GM18519 (cell line): ENCODE data around the gene TTLL6.
"Not testable (repeated sequence)": the region's sequence is repeated elsewhere in the genome, so short reads cannot be mapped to it uniquely, and the experiment has no call there.

Source experiments
- ATAC-seq: cut with Tn5 transposase; IDR thresholded peaks from one replicate; pipeline ENCODE4 v1.9.1; 2021; ENCODE audit warnings: mild to moderate bottlenecking, moderate library complexity; ENCODE audit not compliant: unreplicated experiment, low FRiP score

TTLL6 gene

DNA sequence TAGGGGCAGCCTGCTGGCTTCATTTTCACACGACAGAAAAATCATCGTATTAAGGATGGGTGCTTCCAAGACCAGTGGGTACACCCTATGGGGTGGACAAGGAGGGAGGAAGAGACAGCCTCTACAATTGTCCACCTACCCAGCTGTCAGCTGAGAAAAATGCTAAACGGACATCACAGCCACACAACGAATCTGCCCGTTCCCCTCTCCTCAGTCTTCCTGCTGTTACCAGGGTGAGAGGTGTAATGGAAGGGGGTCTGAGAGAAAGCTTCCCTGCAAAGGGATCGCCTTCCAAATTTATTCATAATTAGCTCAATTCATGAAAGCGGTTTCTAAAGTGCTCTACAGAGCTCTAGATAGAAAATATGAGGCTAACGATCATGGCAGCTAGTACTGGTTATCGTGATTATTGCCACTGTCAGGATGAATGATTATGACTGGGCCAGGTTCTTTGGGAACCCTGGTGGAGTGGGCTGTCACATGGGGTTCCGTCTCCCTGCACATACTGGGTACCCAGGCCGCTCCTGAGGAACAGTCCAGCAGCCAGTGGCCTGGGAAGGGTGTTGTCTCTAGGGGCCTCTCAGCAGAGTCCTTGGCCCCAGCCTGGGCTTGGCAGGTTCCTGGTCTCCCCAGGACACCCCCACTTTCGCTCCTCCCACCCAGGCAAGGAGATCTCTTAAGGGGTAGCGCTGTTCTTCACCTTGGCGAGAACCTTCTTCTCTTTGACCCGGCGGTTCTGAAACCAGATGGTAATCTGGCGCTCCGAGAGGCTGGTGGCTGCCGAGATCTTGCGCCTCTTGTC lies 90.7 kb downstream of the TTLL6 start:
- no peak for ATAC-seq

DNA sequence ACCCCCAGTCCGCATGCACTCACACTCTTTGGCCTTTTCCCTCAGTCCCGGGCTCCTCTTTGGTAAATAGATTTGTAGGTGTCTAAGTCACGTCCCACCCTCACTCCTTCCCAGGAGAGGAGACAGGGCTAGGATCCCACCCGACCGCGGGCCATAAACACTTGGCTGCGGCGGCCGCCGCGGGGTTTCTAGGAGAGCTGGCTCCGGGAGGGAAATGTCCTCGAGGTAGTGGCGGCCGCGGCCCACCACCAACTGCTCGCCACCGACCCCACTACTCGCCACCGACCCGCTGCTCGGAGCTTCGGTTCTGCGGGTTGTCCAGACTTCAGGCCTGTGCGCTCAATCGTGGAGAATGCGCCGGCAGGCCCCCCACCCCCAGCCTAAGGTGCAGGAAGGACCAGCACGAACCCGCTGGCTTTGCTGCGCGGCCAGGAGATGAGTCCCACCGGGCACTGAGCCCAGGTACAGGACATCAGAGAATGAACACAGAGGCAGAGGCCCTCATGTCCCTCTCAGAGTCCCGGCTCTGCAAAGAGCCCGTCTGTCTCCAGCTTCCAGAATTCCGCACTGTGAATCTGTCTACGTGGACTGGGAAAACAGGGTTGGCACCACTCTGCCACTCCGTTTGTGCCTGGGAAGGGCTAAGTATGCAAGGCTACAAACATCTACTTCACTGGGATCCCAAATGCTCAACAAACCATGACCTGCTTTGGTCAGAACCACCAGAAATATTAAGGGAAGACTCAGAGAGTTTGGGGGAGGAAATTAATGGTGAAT lies 91.6 kb downstream of the TTLL6 start:
- no peak for ATAC-seq

DNA sequence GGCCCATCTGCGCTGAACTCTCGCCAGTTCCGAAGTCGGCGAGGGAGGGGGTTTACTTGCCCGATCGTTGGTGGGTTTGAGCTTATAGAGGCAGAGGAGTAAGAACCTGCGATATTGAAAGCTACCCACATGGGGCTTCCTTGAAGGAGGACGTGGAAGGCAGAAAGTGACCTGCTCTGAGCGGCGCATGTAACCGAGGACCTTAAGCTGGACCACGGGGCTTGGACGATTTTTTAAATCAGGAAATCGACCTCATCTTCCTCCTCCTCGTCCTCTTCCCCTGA lies 92.1 kb downstream of the TTLL6 start:
- ATAC-seq, result no peak

DNA sequence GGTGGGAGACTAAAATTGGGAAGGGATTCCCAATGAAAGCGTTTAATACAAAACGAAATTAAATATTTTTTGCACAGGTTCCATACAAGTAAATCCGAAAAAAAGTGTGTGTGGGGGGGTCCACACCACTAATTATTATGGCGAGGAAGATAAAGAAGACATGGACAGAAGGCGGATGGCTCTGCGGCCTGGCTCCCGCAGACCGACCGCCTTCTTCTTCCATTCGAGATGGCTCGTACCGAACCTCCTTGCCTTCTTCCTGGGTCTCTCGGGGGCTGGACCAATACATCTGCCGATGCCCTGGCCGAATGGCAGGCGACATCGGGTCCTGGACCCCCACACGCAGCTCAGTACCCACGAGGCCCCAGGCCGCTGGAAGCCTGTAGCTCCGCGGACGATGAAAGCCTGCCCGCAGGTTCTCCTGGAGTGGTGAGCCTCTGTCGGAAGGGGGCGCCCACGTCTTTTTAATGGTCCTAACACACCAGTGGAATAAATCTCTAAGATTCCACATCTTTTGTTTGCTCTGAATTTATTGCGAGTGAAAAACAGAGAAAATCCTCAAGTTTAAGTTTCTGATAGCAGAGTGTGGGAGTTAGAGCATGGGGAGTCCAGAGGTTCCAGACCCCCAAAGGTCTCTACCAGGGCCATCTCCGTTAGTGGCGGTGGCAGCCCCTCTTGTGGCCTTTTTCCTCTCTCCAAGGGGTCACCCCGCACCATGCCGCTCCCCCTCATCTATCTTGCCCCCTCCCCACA lies 92.6 kb downstream of the TTLL6 start:
- no peak for ATAC-seq

DNA sequence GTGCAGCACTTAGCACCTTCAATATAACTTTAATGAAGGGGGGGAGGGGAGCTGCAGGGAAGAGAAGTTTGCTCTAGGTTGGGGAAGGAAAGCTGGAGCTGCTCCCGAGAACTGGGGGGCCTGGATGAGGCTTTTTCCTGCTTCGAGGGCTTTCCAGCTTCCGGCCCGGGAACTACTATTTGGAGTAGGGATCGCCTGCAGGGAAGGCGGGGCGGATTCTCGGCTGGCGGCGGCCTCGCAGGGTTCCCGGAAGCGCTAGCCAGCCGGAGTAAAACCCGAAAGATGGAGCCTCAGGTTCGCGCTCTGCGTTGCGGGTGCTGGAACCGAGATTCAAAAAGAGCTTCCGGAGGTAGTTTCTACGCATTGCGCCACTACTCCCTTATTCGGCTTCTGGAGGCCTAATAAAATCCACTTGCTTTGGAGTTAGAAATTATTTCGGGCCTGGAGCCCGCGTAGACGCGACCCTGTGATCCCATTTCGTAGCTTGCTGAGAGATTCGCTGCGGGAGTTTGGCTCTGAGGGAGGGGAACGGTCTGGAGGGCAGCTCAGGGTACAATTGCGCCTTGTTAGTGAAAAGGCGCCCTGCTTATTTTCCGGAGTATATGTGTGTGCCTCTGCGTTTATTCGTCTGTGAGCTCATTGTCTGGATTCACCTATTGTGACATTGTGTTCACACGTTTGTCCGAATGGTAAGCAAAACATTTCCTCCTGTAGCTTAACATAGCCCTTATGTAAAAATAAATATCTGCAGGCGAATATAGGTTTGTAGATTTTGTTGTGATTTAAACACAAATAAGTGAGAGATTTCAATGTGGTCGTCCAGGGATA lies 93.4 kb downstream of the TTLL6 start:
- ATAC-seq, result no peak

DNA sequence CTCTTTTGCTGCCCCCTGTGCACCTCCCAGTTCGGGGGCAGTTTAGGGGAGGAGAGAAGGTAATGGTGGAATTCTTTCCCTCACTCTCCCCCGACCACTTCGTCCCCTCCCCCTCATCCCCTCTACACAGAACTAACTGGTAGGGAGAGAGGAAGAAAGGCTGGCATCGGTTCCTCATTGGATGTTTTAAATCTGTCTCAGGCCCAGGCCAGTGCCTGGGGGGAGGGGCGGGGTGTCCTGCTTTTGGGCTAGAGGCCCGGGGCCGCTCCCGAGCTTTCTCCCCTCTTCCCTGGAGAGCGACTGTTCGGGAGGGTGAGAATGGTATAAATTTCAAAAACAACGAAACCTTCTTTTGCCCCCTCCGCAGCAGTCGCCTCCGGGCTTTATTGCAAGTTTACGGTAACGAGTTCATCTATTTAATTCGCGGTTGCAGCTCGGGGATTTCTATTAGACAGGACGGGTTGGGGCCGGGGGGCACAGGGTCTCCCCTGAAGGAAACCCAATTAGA lies 94.1 kb downstream of the TTLL6 start, which contains the start of gene PRAC2:
Gene PRAC2, plus strand, starts transcription at position 271 of the 508 bp plus-strand sequence. CDS start 1,226 bp downstream, outside the sequence.
- no peak for ATAC-seq

DNA sequence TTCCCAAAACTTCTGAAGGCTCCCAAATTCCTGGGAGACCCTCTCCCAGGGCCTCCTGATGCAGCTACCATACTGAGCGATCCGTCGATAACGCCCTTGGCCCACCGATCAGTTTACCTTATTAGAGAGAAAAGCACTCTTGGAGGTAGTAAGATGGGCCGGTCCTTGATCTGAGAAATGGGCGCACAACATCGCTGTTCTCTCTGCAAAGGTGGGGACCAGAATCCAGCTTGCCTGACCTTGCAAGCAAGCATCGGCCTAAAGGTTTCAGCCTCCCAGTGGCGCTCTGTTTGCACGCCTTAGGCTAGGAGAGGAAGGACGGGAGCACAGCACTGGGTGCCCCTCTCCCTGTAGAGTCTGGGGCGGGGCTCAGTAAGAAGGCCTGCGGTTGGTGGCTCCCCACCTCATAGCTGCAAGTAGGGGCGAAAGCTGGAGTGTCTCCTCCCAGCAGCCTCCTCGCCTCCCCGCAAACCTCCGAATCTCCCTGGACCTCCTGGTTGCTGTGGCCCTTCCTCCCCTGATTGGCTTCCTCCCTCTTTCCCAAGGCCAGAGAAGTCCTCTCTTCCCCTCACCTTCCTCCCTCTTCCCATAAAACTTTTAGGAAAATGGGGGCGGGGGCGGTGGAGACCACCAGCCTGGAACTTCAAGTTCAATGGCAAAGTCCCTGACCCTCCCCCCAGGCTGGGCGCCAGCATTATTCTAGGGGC lies 94.7 kb downstream of the TTLL6 start, which contains the start of gene PRAC1:
Gene PRAC1, minus strand, starts transcription at position 318 of the 707 bp plus-strand sequence. Its CDS starts 126 bp downstream, at position 192.
- ATAC-seq, result no peak

DNA sequence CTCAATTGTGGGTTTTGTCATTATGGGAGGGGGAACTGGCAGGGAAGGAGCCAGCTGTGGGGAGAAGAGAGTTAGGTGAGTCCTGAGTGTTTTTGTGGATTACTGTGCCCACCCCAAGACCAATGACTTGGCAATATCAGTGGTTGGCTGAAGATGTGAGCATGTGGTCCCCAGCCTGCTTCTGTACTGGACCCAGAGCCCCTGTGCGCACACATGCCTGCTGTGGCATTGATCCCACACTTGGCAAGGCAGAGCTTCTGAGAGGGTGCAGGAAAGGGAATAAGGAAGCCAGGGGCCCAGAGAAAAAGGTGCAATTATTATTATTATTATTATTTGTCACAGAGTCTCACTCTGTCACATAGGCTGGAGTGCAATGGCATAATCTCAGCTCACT lies 96.0 kb downstream of the TTLL6 start:
- no peak for ATAC-seq

DNA sequence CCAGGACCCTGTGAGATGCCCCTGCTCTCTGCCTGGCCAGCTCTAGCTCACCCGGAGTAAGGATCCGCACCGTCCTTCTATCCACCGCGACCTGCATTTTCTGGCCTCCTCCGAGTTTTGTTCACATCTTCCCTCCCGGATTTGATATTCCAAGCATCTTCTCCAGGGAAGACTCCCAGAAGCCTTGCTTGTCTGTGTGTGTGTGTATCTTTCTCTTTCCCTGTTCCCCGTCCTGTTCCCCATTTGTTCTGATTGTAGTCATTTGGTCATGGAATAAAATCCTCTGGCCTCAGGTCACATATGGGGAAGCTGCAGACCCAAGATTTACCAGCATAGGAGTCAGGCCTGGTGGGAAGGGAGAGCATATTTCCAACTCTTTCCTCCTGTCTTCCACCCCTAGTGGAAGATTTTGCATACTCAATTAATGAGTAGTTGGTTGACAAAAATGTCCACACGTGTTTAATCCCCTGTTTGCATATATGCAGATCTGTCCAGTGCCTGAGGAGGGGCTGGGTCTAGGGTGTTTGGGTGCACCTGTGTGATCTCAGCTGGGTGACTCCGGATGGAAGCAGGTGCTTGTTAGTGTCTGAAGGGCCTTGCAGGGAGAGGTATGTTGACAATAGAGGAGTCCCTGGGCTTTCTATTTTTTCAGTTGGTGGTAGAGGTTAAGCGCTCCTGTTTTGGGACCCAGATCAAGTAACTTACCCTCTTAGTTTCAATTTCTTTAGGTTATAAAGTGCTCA lies 96.6 kb downstream of the TTLL6 start:
- ATAC-seq, result no peak

DNA sequence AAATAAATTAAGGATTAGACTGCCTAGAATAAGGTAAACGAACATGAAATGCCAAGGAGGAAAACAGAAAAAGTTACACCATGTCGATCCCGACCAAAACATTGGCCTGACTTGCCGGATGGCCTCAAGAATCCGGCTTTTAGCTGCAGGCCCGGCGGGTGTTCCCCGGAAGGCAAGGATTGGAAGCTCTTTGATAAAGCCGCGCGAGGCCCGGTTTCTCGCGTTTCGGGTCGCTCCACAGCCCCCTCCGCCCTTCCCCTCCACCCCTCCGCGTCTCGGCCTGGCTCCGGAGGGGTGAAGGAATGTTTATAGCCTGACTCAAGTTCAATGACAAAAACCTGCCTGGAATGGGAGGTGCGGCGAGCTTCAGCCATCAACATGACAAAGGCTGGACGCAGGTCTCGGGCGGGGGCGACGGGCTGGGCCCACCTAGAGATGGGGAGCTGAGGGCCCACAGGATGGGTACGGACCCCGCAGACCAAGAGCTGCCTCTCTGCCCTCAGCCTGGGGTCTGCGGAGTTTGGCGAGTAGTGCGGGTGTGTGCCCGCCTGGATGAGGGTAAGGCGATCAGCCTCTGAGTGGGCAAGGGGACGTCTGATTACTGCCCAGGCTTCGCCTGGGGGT lies 97.3 kb downstream of the TTLL6 start:
- ATAC-seq, result no peak

DNA sequence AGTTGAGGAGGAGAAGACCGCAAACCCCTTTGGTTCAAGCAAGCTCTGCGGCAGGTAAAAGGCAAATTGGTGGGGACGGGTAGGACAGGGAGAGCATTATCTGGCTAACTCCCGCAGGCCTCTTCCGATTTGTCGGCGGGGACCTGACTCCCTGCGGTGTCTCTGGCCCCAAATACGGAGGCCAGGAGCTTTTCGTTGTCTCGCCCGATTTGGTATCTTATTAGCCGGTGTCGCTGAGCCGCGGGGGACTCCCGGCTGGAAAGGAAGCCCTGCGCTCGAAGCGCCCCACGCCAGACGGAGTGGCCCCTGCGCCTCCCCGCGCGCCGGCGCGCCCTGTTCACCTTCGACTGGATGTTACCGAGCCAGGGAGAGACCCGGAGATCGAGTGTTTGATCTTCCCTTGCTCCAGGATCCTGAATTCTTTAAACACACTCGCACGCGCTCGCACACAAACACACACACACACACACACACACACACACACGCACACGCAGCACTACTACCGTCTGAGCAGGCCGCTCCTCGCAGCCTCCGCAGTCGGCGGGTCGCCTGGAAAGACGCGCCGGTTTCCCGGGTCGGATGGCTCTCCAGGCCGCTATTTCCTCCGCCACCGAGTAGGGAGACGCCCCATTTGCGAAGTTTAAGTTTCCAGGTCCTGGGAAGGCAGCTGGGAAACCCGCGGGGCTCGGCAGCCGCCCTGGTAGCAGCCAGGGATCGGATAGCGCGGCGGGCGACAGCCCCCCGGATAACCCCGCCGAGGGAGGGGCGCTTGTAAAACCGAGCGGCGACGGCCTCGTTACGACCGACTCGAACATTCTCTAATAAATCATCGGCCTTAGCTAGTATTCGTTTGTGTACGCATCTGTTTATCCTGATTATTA lies 98.0 kb downstream of the TTLL6 start:
- no peak for ATAC-seq

DNA sequence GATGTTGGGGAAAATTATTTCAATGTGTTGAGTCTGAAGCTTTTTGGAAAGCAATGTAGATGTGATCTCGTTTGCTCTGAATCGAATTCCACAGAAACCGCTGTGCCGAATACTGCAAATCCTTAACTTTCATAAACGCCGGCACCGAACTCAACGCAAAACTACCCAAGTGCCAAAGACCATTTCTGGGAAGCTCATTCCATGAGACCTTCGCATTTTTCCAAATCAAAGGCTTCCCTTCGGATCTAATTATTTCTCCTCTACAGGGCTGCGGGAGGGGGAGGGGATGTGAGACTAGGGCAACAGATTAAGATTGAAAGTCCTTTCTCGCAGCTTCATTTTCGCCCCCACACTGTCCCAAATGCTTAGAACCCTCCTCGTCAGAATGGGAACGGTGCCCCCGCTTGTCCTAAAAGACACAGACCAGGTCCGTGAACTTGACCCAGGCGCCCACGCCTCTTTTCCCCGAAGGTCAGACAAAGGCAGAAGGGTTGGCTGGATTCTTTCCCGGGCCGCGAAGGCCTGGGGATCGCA lies 98.7 kb downstream of the TTLL6 start:
- no peak for ATAC-seq

DNA sequence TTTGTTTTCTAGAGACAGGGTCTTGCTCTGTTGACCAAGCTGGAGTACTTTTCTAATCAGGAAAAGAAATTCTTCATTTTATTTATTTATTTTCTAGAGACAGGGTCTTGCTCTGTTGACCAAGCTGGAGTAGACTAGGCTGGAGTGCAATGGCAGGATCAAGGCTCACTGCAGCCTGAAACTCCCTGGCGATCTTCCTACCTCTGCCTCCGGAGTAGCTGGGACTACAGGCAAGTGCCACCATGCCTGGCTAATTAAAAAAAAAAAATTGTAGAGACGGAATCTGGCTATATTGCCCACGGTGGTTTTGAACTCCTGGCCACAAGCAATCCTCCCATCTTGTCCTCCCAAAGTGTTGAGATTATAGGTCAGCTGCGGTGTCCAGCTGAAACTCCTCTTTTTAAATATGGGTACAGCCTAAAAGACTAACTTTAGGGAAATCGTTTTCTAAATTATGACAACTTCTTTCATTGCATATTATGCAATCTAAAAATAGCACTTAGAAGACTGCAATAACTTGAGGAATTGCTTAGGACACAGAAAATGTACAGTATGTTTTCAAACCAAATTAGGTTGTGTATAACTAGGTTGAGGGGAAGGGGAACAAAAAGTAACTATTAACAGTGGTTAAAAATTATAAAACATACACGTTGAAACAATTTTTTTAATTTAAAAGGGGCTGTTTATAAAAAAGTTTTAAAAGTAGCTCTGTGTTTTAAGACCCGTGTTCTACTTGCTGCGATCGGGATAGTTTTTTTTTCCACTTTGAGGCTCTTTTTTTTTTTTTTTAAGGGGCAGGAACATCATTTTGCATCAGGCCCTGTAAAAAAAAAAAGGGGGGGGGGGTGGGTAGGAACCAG lies 99.4 kb downstream of the TTLL6 start:
- ATAC-seq, result no peak

DNA sequence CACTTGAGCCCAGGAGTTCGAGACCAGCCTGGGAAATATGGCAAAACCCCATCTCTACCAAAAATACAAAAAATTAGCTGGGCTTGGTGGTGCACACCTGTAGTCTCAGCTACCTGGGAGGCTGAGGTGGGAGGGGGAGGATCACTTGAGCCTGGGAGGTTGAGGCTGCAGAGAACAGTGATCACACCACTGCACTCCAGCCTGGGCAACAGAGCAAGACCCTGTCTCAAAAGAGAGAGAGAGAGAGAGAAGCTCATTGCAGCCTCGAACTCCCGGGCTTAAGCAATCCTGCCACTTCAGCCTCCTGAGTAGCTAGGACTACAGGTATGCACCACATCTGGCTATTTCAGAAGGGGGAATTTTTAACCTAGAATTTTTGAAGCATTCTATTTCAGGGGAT lies 100.5 kb downstream of the TTLL6 start:
- not testable (repeated sequence) for ATAC-seq

DNA sequence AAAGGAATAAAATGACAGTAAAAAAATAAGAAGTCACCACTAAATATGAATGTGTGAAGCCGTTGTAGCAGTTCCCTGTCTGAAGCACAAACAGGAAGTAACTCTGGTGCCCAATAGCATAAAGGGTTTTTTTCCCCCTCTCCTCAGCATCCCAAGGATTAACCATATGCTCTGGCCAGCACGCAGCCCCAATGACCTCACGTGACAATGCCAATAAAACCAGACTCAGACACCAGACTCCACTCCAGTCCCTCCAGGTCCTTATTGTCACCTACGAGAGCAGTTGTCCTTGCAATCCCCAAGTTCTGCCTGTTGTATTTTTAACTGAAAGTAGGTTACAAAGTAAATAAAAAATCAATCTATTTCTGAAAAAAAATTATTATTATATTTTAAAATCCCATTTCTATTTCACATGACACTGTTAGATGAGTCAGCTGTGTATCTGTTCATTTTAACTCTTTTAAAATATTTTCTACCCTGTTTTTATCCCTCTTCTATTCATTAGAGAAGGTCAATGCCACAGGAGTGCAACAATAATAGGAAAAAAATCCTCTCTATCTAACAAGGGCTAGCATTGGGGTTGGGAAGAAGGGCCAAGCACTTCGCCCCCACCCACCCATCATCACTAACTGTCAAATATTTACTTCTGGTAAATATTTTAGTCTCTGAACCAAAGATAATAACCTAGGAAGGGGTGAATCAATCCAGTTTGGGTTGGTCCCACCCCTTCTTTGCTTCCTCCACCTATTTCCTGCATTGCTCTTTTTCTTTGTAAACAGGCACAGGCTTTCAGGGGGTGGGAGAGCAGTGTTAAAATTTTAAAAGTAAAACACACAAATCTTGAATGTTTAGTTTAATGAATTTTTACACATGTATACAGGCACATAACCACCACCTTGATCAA lies 101.3 kb downstream of the TTLL6 start:
- ATAC-seq, result no peak
